Stimulated activated effector memory CD8-positive, alpha-beta T cell treated with anti-CD3 and anti-CD28 coated beads, Interleukin-12 subunit alpha, Interleukin-12 subunit beta, amount 100 ng/mL, for 72 hours (primary cell): ENCODE measurements around the gene MYH16.
"Not testable (repeated sequence)": the region's sequence is repeated elsewhere in the genome, so short reads cannot be mapped to it uniquely, and the experiment has no call there.

Source experiments
- ATAC-seq: fragments of 150-1000 bp; cut with Tn5 transposase; 2 replicates; pipeline ENCODE4 v1.10.0; 2021
- DNase-seq, 2 donors: peaks; one replicate each; pipeline ENCODE4 v3.0.0; 2021 to 2022; ENCODE audit warnings: low spot score in 2 of 2
- H3K27ac Mint-ChIP-seq: one replicate; pipeline ENCODE4 v1.8.0; 2022; ENCODE audit warnings: mild to moderate bottlenecking, mixed read lengths
- H3K36me3 Mint-ChIP-seq: one replicate; pipeline ENCODE4 v1.8.0; 2022; ENCODE audit warnings: mild to moderate bottlenecking, mixed read lengths
- H3K4me1 Mint-ChIP-seq: one replicate; pipeline ENCODE4 v1.8.0; 2022; ENCODE audit warnings: mixed read lengths
- H3K4me3 Mint-ChIP-seq: one replicate; pipeline ENCODE4 v1.8.0; 2022; ENCODE audit warnings: mild to moderate bottlenecking, mixed read lengths
- H3K9me3 Mint-ChIP-seq: one replicate; pipeline ENCODE4 v1.8.0; 2022; ENCODE audit warnings: mixed read lengths

MYH16 gene

DNA sequence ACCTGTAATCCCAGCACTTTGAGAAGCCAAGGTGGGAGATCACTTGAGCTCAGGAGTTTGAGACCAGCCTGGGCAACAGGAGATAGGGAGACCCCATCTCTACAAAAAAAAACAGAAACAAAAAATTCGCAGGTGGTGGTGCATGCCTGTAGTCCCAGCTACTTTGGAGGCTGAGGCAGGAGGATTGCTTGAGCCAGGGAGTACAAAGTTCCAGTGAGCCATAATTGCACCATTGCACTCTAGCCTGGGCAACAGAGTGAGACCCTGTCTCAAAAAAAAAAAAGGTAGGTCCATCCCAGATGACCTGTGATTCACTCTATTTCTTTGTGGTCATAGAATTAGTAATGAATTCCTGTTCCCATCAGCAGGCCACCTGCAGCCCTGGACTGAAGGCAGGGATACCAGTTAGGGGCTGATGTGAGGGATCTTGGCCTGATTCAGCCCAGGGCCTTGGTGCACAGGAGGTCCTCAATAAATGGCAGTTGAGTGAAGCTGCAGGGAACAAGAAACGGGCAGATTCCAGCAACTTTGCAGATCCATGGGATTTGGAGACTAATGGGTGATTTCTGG, at the start of gene MYH16:
TSS of gene MYH16 (plus strand) at position 364 of the 570 bp plus-strand sequence.
- no peak for DNase-seq
- Mint-ChIP-seq H3K9me3 (no peaks in the 10 kb centered on the region), H3K27ac (peak within 1 kb of the TSS; percentile 92), H3K4me1 (peaks cover 19% of the 10 kb centered on the region), H3K4me3 (peak within 1 kb of the TSS; percentile 61), H3K36me3 (no peaks in the 10 kb centered on the region)
- ATAC-seq = no peak

DNA sequence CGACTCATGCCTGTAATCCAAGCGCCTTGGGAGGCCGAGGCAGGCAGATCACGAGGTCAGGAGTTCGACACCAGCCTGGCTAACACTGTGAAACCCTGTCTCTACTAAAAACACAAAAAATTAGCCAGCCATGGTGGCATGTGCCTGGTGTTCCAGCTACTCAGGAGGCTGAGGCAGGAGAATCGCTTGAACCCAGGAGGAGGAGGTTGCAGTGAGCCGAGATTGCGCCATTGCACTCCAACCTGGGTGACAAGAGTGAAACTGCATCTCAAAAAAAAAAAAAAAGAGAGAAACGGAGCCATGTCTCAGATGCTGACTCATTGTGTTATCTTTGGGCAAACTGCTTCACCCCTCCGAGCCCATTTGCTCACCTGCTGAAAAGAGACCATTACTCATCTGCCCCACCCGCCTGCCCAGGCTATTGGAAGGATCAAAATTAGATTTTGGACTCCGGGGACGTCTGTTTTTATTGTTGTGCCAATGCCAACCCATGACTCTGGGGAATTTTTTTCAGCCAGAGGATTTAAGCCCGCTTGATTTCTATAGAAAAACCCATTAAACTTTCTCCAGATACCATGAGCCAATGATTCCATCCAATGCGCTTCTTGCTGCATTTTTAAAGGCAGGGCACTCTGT, 48.3 kb upstream of the MYH16 start:
- H3K4me1 Mint-ChIP-seq, H3K36me3 Mint-ChIP-seq, H3K4me3 Mint-ChIP-seq, DNase-seq, H3K9me3 Mint-ChIP-seq: not testable (repeated sequence)
- peak; percentile 77 for ATAC-seq
- H3K27ac Mint-ChIP-seq = peak overlapping the region; percentile 15

DNA sequence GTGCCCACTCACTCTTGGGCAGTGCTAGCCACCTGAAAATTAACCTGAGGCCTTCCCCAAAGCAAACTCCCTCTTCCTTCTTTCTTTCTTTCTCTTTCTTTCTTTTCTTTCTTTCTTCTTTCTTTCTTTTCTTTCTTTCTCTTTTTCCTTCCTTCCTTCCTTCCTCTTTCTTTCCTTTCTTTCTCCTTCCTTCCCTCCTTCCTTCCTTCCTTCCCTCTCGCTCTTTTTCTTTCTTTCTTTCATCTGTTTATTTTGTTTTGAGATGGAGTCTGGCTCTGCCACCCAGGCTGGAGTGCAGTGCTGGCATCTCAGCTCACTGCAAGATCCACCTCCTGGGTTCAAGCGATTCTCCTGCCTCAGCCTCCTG, 47.8 kb upstream of the MYH16 start:
- Mint-ChIP-seq H3K4me3 (no peak overlapping the region), H3K9me3 (no peaks in the 10 kb centered on the region), H3K36me3 (no peaks in the 10 kb centered on the region), H3K4me1 (peaks cover 6% of the 10 kb centered on the region), H3K27ac (peak overlapping the region; percentile 15)
- no peak for DNase-seq
- ATAC-seq = no peak

DNA sequence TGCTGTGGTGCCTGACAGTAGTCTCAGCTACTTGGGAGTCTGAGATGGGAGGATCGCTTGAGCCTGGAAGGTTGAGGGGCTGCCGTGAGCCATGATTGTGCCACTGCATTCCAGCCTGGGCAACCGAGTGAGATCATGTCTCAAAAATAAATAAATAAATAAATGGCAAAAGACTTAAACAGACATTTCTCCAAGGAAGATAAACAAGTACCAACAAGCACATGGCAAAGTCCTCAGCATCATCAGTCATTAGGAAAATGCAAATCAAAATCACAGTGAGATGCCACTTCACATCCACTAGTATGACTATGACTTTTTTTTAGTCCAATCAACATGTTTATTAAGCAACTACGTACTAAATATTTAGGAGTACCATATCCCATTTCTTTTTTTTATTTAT, 43.4 kb upstream of the MYH16 start:
- DNase-seq = no peak
- no peaks in the 10 kb centered on the region for H3K36me3 Mint-ChIP-seq
- H3K4me1 Mint-ChIP-seq = peaks cover 6% of the 10 kb centered on the region
- H3K4me3 Mint-ChIP-seq = no peak overlapping the region
- H3K27ac Mint-ChIP-seq = no peak overlapping the region
- no peaks in the 10 kb centered on the region for H3K9me3 Mint-ChIP-seq
- ATAC-seq = no peak

DNA sequence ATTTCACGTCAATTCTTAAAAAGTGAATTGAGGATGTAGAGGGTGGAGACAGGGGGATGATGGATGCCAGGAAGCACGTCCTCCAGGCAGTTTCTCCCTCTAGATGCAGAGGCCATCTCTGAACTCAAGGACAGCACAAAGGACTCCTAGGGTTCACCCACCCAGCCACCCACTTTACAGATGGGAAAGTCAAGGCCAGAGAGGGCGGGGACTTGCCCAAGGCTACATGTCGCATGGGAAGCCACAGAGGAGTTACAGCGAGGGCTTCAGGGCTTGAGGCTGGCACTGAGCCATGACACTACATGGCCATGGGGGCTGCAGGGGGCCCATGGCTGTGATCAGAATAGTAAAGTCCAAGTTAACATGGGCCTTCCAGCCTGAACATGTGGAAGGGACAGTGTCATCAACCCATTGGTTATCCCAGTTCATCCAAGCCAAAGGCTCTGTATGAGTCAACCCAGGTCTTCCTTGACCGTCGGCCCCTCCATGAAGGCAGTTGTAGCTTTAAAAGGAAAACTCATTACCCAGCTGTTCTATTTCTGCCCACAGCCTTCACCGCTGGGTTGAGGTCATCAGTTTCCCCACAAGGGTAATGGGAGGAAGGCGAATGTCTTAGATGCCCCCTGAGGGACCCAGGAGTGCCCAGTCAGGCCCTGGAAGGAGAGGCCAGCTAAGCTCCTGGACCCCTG, 40.4 kb upstream of the MYH16 start:
- H3K9me3 Mint-ChIP-seq = no peaks in the 10 kb centered on the region
- no peak overlapping the region for H3K4me3 Mint-ChIP-seq
- H3K27ac Mint-ChIP-seq = no peak overlapping the region
- DNase-seq (no peak), ATAC-seq (no peak)
- H3K4me1 Mint-ChIP-seq = no peaks in the 10 kb centered on the region
- H3K36me3 Mint-ChIP-seq = no peaks in the 10 kb centered on the region

DNA sequence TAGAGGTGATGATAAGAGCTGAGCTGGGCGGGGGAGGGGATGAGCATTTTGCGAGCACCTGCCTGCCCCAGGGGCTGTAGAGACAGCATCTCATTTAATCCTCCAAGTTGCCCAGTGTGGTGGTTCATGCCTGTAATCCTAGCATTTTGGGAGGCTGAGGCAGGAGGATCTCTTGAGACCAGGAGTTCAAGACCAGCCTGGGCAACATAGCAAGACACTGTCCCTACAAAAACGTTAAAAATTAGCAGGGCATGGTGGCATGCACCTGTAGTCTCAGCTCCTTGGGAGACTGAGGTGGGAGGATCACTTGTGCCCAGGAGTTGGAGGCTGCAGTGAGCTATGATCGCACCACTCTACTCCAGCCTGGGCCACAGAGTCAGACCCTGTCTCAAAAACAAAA, 39.7 kb upstream of the MYH16 start:
- not testable (repeated sequence) for H3K27ac Mint-ChIP-seq, H3K4me1 Mint-ChIP-seq, H3K36me3 Mint-ChIP-seq, DNase-seq, H3K4me3 Mint-ChIP-seq, ATAC-seq, H3K9me3 Mint-ChIP-seq

DNA sequence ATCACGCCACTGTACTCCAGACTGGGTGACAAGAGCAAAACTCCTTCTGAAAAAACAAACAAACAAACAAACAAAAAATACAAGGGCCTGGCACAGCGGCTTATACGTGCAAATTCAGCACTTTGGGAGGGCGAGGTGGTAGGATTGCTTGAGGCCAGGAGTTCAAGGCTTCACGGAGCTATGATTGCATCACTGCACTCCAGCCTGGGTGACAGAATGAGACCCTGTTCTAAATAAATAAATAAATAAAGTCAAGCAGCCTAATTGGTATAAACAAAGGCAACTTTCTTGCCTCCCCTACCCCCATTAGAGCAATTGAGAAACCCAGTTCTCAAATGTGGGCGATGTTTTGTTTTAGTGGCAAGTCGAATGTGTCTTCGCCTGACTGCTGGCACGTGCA, 38.5 kb upstream of the MYH16 start:
- ATAC-seq = no peak
- H3K4me1 Mint-ChIP-seq = no peaks in the 10 kb centered on the region
- H3K36me3 Mint-ChIP-seq = no peaks in the 10 kb centered on the region
- H3K9me3 Mint-ChIP-seq = no peaks in the 10 kb centered on the region
- no peak overlapping the region for H3K4me3 Mint-ChIP-seq
- DNase-seq = no peak
- no peak overlapping the region for H3K27ac Mint-ChIP-seq

DNA sequence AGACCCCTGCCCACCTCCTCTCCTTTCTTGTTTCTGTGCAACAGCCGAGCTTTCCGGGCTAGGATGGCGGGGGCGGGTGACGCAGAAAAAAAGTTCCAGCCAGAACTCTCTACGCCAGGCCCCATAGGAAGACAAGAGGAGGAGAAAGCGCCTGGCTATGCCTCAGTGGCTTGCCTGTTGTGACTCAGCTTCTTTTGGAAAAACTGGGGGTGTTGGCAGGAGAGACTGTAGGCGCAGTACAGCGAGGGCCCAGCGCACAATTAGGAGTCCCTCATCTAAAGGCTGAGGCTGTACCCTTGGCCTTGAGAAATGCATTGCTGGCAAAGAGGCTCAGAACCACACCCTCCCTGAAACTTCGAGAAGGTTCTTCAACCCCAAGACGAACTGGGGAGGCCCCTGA, 36.7 kb upstream of the MYH16 start:
- Mint-ChIP-seq H3K4me1 (no peaks in the 10 kb centered on the region), H3K9me3 (no peaks in the 10 kb centered on the region), H3K4me3 (no peak overlapping the region), H3K27ac (no peak overlapping the region), H3K36me3 (no peaks in the 10 kb centered on the region)
- no peak for DNase-seq
- no peak for ATAC-seq

DNA sequence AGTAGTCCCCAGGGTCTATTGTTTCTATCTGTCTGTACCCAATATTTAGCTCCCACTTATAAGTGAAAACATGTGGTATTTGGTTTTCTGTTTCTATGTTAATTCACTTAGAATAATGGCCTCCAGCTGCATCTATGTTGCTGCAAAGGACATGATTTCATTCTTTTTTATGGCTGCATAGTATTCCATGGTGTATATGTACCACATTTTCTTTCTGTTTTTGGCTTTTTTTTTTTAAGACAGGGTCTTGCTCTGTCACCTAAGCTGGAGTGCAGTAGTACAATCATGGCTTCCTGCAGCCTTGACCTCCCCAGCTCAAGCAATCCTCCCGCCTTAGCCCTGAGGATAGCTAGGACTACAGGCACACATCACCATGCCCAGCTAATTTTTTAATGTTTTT, 34.8 kb upstream of the MYH16 start:
- H3K36me3 Mint-ChIP-seq, H3K4me1 Mint-ChIP-seq, ATAC-seq, H3K9me3 Mint-ChIP-seq, DNase-seq, H3K27ac Mint-ChIP-seq, H3K4me3 Mint-ChIP-seq: not testable (repeated sequence)

DNA sequence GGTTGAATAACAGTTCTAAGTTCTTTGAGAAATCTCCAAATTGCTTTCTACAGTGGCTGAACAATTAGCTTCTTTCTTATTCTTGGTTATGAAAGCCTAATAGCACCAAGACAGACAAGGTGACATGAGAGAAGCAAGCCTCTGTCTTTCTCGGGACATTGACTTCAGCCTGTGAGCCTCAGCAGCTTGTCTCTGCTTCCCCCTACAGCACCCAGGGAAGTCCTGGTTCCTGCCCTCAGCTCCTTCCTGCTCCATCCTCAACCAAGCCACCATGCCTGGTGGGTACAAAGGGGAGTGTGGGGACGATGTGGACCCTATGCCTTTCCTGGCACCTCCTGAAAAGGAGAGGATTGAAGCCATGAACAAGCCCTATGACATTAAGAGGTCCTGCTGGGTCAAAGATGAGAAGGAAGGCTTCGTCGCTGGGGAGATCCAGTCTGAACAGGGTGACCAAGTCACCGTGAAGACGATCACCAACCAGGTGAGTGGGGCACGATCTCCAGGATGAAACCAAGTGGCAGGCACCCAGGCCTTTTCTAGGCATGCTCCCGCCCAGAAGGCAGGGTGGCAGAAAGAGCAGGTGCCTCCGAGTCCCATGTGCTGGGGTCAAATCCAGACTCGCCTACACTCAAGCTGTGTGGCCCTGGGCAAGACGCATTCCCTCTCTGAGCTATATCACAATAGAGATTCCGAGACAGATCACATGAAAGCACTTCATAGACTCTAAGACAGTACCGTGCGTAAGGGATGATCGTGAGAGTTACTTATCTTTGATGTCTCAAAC, 33.9 kb upstream of the MYH16 start:
- Mint-ChIP-seq H3K4me3 (no peak overlapping the region), H3K4me1 (no peaks in the 10 kb centered on the region), H3K36me3 (no peaks in the 10 kb centered on the region), H3K27ac (no peak overlapping the region), H3K9me3 (no peaks in the 10 kb centered on the region)
- ATAC-seq (no peak), DNase-seq (no peak)

DNA sequence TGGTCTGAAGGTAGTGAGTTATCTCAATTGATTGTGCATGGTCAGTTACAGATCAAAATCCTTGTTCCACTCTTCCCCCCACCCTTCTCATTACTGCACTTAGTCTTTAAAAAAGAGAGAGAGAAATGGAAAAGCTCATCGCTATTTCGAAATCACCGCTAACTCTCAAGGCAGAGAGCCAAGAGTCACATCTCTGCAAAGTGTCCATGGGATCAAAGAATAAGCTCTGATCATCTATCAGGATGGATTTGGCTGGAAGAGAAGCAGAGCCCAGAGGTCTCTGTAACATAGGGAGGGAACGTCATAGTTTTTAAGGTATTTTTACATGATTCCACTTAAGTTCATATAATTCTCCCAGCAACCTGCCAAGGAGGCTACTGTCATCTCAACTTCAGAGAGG, 30.0 kb upstream of the MYH16 start:
- ATAC-seq = no peak
- Mint-ChIP-seq H3K36me3 (no peaks in the 10 kb centered on the region), H3K4me3 (no peak overlapping the region), H3K9me3 (no peaks in the 10 kb centered on the region), H3K27ac (no peak overlapping the region), H3K4me1 (no peaks in the 10 kb centered on the region)
- DNase-seq = no peak

DNA sequence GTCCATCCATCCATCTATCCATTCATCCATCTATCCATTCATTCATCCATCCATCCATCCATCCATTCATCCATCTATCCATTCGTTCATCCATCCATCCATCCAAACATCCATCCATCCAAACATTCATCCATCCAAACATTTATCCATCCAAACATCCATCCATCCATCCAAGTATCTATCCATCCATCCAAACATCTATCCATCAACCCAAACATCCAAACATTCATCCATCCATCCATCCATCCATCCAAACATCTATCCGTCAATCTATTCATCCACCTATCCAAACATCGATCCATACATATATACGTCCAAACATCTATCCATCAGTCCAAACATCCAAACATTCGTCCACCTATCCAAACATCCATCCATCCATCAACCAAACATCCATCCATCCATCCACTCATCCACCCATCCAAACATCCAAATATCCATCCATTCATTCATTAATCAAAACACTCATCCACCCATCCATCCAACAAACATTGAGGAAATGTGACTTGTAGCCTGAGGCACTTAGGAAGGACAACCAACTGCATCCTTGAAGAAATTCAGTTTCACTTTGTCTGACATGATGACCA, 28.8 kb upstream of the MYH16 start:
- no peak overlapping the region for H3K4me3 Mint-ChIP-seq
- H3K36me3 Mint-ChIP-seq = no peaks in the 10 kb centered on the region
- no peaks in the 10 kb centered on the region for H3K9me3 Mint-ChIP-seq
- ATAC-seq (no peak), DNase-seq (no peak)
- no peak overlapping the region for H3K27ac Mint-ChIP-seq
- no peaks in the 10 kb centered on the region for H3K4me1 Mint-ChIP-seq

DNA sequence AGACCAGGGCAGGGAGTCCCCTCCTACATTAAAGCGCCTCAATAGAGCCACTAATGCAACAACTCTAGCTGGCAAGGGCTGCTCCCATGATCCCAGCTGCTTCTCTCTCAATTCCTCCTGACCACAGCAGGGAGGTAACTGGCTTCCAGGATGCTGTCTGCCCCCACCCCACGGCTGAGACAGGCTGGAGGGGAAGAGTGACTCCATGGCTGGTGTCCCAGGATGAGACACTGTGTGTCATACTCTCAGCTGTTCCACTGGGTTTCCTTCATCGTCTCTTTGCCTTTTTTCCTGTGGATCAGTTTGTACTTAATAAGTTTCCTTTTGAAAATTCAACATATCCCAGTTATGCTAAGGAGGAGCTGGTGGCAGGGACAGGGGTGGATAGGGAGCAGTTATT, 27.7 kb upstream of the MYH16 start:
- H3K4me3 Mint-ChIP-seq = no peak overlapping the region
- no peak overlapping the region for H3K27ac Mint-ChIP-seq
- ATAC-seq = no peak
- H3K9me3 Mint-ChIP-seq = no peaks in the 10 kb centered on the region
- no peak for DNase-seq
- no peaks in the 10 kb centered on the region for H3K36me3 Mint-ChIP-seq
- H3K4me1 Mint-ChIP-seq = no peaks in the 10 kb centered on the region

DNA sequence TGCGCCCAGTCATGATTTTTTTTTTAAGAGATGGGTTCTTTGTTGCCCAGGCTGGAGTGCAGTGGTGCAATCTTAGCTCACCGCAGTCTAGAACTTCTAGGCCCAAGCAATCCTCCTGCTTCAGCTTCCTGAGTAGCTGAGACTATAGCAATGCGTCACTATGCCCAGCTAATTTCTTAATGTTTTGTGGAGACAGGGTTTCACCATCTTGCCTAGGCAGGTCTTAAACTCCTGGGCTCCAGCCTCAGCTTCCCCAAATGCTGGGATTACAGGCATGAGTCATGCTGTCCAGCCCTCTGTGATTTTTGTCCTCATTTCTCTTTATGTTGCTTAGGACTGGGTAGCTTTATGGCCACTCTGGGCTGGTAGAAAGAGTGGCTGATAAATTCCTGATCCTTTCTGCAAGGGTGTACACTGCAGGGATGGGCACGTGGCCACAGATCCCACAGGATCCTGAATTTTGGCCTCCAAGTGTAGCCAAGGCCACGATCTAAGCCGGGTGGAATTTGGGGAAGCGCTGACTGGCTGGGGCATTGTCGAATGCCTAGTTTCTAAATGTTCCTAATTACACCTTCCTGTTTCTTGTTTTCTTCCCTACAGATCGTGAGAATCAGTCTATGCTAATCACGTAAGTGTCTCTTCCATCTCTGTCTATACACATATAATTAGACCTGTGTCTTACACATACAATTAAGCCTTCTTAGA, 24.1 kb upstream of the MYH16 start:
- no peak overlapping the region for H3K27ac Mint-ChIP-seq
- no peaks in the 10 kb centered on the region for H3K36me3 Mint-ChIP-seq
- H3K9me3 Mint-ChIP-seq = no peaks in the 10 kb centered on the region
- DNase-seq = no peak
- H3K4me3 Mint-ChIP-seq = no peak overlapping the region
- ATAC-seq = no peak
- H3K4me1 Mint-ChIP-seq = no peaks in the 10 kb centered on the region

DNA sequence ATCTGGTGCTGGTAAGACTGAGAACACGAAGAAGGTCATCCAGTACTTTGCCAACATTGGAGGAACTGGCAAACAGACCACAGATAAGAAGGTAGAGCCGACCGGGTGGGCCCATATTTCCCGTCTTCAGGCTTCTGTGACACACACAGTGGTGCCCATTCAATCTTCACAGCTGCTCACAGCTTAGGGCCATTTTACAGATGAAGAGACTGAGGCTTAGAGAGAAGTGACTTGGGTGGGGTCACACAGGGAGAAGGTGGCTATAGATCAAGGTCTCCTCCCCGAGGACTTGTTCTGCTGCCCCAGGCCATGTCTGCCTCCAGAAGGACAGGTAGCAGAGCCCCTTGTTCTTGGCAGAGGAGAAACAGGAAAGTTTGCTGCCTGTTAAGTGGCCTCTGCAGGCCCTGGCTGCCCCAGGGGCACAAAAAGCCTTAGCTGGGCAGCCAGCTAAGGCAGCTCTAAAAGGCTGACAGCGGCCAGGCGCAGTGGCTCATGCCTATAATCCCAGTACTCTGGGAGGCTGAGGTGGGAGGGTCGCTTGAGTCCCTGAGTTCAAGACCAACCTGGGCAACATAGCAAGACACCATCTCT, 22.6 kb upstream of the MYH16 start:
- Mint-ChIP-seq H3K9me3 (no peaks in the 10 kb centered on the region), H3K4me3 (no peak overlapping the region), H3K4me1 (no peaks in the 10 kb centered on the region), H3K36me3 (no peaks in the 10 kb centered on the region), H3K27ac (no peak overlapping the region)
- ATAC-seq (no peak), DNase-seq (no peak)
